Stimulated activated CD4-positive, alpha-beta T cell treated with anti-CD3 and anti-CD28 coated beads, Interleukin-12 subunit alpha, Interleukin-12 subunit beta, amount 100 ng/mL, for 48 hours (primary cell): ENCODE measurements around the gene EMSY.

Experiments used
- DNase-seq, 3 donors: peaks; one replicate each; pipeline ENCODE4 v3.0.0-alpha.2; 2020; ENCODE audit warnings: low read depth in 2 of 3, low spot score in 1 of 3

EMSY gene

GRCh38 chr11:76513654-76514034 lies 68.8 kb downstream of the EMSY start:
- DNase-seq, result no peak

GRCh38 chr11:76515494-76515893 lies 70.7 kb downstream of the EMSY start:
- DNase-seq, result no peak

DNA sequence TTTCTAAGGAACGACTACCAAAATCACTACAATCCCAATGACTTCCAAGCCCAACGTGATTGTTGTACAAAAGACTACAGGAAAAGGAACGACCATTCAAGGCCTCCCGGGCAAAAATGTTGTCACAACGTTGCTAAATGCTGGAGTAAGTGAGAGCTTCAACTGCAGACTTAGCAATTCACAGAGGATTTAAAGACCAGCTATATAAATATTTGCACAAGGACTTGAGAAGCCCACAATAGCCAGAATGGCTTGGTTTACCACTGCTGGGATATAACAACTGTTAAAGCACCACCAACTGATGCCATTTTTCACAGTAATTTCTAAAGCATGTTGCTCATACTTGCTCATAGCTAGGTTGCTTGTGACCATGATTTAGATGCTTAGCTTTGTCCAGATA lies 78.3 kb downstream of the EMSY start:
- no peak for DNase-seq

- no peak for DNase-seq
Observed at GRCh38 chr11:76523786-76524436, 79.1 kb downstream of the EMSY start.

- DNase-seq, result no peak
Observed at GRCh38 chr11:76524461-76524860, 79.6 kb downstream of the EMSY start.

GRCh38 chr11:76524919-76525318 lies 80.1 kb downstream of the EMSY start:
- DNase-seq, result no peak

- no peak for DNase-seq
Observed at GRCh38 chr11:76526878-76527277, 82.1 kb downstream of the EMSY start.

- DNase-seq, result no peak
Observed at GRCh38 chr11:76542436-76542835, 97.6 kb downstream of the EMSY start.

- DNase-seq, result no peak
Observed at GRCh38 chr11:76543006-76543703, 98.3 kb downstream of the EMSY start.

DNA sequence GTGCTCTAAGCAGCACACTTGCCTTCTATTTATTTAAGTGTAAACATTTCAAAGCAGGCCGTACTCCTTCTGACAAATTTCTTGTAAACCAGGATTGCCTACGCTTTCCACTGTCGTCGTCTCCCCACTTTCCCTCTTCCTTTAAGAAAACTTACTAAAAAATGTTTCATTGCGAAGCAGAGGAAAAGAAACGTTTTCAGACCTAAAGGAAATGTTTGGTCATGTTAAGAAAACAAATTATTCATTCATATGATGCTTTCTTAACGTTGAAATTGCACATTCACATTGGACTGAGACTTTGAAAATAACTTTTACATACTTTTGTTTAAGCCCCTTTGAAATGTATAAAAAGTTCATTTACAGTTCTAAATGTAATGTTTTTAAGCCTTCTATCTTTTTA lies 106.0 kb downstream of the EMSY start:
- no peak for DNase-seq

DNA sequence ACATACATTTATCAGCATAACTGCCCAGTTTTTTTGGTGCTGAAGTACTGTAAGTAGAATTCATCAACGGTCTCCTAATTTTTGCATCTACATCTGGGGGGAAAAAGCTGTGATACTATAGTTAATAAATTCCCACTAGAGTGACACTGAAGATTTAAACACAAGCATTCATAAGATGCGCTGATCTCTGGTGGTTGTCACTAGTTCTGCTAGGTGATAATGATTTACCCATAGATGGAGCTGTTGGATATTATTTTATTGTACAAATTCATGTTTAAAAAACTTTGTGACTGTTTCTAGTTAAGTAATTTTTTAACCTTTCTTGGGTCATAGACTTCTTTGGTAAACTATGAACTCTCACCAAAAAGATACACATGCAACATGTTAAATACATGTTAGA lies 106.6 kb downstream of the EMSY start:
- no peak for DNase-seq

- no peak for DNase-seq
Observed at GRCh38 chr11:76552987-76553386, 108.2 kb downstream of the EMSY start.

DNA sequence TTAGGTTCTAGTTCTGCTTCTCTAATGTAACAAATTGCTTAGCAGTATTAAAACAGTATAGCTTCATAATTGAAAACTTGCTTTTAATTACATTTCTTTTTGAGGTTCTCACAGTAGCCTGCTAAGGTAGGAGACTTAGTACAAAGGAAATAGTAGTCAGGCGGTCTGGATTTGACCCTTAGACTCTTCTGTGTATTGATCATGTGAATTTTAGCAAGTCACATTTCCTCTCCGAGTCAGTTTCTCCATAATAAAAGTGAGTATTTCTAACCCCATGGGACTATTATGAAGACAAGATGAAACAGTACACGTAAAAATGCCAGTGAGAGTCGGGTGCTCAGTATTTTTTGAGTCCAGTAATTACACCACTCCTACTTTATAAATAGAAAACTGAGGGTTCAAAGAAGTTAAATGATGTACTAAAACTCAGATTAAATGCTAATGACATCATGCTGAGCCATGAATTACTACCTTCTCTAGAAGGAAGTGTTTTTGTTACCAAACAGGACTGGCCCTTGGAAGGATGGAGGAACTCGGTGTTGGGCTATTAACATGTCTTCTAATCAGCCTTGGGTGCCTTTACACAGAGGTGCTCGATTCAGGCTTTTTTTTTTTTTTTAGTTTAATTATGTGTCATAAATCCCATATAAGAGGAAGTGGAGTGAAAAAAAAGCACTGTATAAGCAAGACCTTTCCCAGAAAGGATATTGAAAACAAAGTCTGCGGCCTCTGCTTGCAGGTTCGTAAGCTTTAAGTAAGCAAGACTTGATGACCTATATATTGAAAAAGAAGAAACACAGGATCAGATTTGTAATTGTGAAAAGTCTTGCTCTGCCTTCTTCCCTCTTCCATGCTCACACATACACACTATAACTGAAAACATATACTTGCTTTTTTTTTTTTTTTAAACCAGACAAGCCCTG lies 109.0 kb downstream of the EMSY start:
- no peak for DNase-seq

DNA sequence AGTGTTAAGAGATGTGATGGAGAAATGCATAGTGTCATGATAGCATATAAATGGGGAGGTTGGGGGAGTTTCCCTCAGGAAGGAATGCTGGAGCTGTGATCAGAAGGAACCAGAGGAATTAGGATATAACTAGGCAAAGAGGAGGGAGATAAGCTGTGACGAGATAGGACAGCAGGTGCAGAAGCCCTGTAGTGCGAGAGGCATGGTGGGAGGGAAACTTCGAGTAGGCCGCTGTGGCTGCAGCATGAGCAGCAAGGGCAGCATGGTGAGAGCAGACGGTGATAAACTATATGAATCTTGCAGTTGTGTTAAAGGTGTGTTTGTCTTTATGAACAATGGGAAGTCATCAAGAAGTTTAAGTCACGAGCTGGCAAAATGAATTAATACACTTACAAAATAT lies 109.9 kb downstream of the EMSY start:
- DNase-seq, result no peak

DNA sequence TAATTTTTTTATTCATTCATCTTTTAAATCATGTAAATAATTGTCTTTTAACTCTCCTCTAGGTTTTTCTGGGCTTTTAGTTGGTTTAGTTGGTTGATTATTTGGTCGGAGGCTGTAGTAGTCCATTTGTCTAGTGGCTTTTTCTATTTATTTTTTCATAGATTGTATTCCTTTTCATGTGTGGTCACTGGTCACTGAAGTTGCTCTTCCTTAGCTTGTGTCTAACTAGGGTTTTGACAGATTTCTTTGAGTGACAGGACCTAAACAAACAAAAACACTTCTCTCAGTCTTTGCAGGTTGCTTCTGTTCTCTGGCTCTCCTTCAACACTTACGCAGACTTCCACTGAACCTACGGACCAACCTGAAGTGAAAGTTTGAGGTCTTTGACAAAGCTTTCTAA lies 112.6 kb downstream of the EMSY start:
- no peak for DNase-seq

DNA sequence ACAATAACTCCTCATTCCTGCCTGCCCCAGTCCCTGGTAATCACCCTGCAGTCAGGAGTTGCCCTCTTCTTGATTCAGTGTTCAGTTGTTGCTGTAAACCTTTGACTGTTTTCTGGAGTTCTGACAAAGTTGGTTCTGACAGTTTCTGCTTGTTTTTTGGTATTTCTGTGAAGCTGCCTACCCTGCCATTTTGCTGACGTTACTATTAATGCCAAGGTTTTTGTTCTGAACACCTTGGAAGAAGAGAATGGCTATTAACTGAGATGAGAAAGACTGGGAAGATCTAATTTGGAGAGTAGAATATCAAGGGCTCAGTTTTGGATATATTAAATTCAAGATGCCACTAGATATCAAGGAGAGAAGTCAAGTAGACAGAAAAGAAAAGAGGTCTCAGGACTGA lies 113.7 kb downstream of the EMSY start:
- DNase-seq, result no peak

DNA sequence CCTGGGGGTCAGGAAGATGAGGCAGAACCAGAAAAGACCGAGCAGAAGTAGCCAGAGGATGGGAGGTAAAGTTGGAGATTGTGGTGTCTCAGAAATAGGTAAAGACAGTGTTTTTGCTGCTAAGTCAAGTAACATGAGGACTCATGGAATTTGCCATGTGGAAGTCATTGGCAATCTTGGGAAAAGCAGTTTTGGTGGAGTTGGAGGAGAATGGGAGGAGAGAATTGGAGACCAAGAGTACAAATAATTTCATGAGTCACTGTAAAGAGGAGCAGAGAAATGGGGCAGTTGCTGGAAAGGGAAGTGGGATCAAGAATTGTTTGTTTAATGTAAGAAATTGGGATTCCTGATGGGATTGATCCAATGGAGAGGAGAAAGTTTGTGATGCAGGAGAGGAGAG lies 114.1 kb downstream of the EMSY start:
- no peak for DNase-seq

GRCh38 chr11:76559346-76559745 lies 114.5 kb downstream of the EMSY start:
- no peak for DNase-seq

- DNase-seq, result peak in 1 of 3 donors; percentile 12
Observed at GRCh38 chr11:76560219-76560618, 115.4 kb downstream of the EMSY start.

DNA sequence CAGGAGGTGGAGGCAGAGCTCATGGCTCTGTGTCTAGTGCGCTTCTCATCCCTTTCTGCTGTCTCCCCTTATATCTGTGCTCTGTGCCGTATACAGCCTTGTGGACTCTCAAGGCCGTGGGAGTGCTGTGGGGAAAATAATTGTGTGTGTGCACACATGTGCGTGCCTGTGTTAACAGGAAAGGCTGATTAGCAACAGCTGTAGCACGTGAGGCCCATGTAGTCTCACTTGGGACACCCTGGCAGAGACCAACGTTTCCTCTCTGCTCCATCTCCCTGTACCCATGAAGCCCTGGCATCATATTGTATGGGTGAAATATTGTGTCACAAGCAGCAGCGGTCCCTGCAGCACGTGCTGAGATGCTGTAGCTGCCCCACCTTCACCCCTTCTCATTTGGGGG lies 116.4 kb downstream of the EMSY start:
- DNase-seq, result no peak

- DNase-seq, result no peak
Observed at GRCh38 chr11:76562541-76562940, 117.7 kb downstream of the EMSY start.

DNA sequence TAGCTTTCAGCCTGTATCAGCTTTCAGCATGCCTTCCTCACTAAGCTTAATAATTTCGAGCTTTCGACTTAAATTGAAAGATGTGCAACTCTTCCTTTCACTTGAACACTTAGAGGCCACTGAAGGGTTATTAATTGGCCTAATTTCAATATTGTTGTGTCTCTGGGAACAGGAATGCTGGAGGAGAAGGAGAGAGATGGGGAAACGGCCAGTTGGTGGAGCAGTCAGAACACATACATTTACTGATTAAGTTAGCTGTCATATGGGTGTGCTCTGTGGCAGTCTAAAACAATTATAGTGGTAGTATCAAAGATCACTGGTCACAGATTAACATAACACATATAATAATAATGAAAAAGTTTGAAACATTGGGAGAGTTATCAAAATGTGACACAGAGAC lies 119.5 kb downstream of the EMSY start:
- DNase-seq, result no peak
